ENCODE results near the gene ABCC5.
"Not testable (repeated sequence)": the region's sequence is repeated elsewhere in the genome, so short reads cannot be mapped to it uniquely, and the experiment has no call there.

ABCC5 gene

GRCh38 chr3:184016169-184016570, 1.5 kb downstream of the ABCC5 start:
- DNase-seq (ENCODE audit: low spot score), result no peak

GRCh38 chr3:184015381-184016019, 2.2 kb downstream of the ABCC5 start:
- no peak for DNase-seq (ENCODE audit: low spot score)

GRCh38 chr3:184011937-184012889, 5.5 kb downstream of the ABCC5 start:
- no peak for DNase-seq (ENCODE audit: low spot score)

- DNase-seq (ENCODE audit: low spot score), result no peak
These were observed 6.3 kb downstream of the ABCC5 start for GRCh38 chr3:184011230-184011876.

- no peak for DNase-seq (ENCODE audit: low spot score)
These were observed 9.5 kb downstream of the ABCC5 start for GRCh38 chr3:184008161-184008560.

GRCh38 chr3:184007143-184007813, 10.4 kb downstream of the ABCC5 start:
- not testable (repeated sequence) for DNase-seq (ENCODE audit: low spot score)

- peak; percentile 26 for DNase-seq (ENCODE audit: low spot score)
These were observed 11.7 kb downstream of the ABCC5 start for GRCh38 chr3:184005941-184006507.

GRCh38 chr3:184004476-184004875, 13.2 kb downstream of the ABCC5 start:
- no peak for DNase-seq (ENCODE audit: low spot score)

- peak; percentile 34 for DNase-seq (ENCODE audit: low spot score)
These were observed 14.3 kb downstream of the ABCC5 start for GRCh38 chr3:184003187-184003967.

- no peak for DNase-seq (ENCODE audit: low spot score)
These were observed 15.2 kb downstream of the ABCC5 start for GRCh38 chr3:184002469-184002868.

- DNase-seq (ENCODE audit: low spot score), result no peak
These were observed 15.9 kb downstream of the ABCC5 start for GRCh38 chr3:184001761-184002160.

- no peak for DNase-seq (ENCODE audit: low spot score)
These were observed 26.3 kb downstream of the ABCC5 start for GRCh38 chr3:183991403-183991802.

- DNase-seq (ENCODE audit: low spot score), result peak; percentile 32
These were observed 29.4 kb downstream of the ABCC5 start for GRCh38 chr3:183988216-183988790.

- DNase-seq (ENCODE audit: low spot score), result no peak
These were observed 30.6 kb downstream of the ABCC5 start for GRCh38 chr3:183987000-183987600.

- DNase-seq (ENCODE audit: low spot score), result no peak
These were observed 32.6 kb downstream of the ABCC5 start for GRCh38 chr3:183984749-183985729.

GRCh38 chr3:183984127-183984740, 33.5 kb downstream of the ABCC5 start:
- no peak for DNase-seq (ENCODE audit: low spot score)

GRCh38 chr3:183981990-183982644, 35.6 kb downstream of the ABCC5 start:
- DNase-seq (ENCODE audit: low spot score), result no peak

- no peak for DNase-seq (ENCODE audit: low spot score)
These were observed 37.3 kb downstream of the ABCC5 start for GRCh38 chr3:183980403-183980802.

Data from AG08396 (cell line).